ENCODE measurements around the gene FBXL19. TPM values are rescaled to one million over a fixed set of nuclear protein-coding genes. Genes with fewer than 3 reads are reported as not detected.
A peak's percentile ranks its signal among the peaks of the same experiment; 100 is the strongest.

FBXL19 gene
- total and polyA plus RNA-seq, 2 of the 13 experiments (the other 11 are each of a cell fraction or from before 2014, with no cell fraction given), result 6.0 to 13.7 TPM

GRCh38 chr16:30920891-30921290, 2.5 kb upstream of the FBXL19 start:
- TF ChIP-seq, protein P1, sequence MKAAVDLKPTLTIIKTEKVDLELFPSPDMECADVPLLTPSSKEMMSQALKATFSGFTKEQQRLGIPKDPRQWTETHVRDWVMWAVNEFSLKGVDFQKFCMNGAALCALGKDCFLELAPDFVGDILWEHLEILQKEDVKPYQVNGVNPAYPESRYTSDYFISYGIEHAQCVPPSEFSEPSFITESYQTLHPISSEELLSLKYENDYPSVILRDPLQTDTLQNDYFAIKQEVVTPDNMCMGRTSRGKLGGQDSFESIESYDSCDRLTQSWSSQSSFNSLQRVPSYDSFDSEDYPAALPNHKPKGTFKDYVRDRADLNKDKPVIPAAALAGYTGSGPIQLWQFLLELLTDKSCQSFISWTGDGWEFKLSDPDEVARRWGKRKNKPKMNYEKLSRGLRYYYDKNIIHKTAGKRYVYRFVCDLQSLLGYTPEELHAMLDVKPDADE (CRISPR knock-in tag; IDR thresholded peaks at IDR 0.05), result no peak
- TF ChIP-seq ZNF446 (CRISPR knock-in tag; IDR thresholded peaks at IDR 0.05) (no peak), U2AF2 (IDR thresholded peaks at IDR 0.05; ENCODE audit: low read depth, low read length) (no peak), HNRNPK (IDR thresholded peaks at IDR 0.05; ENCODE audit: low read depth, low read length, poor library complexity, severe bottlenecking) (no peak)
- Histone ChIP-seq H3K79me2 (ENCODE audit: insufficient read depth, low read length) (no peaks in the 10 kb centered on the region), H3K36me3 (replicated peaks in 1 of 2; ENCODE audit: control insufficient read depth in 1 of 2, insufficient read depth in 2 of 2, low read length in 2 of 2) (peaks cover 0 to under 1% of the 10 kb centered on the region in 2 experiments; a peak in 1 of 5 replicates), H3K27ac (ENCODE audit: extremely low read length, insufficient read depth, low read length) (no peak overlapping the region), H2AFZ (ENCODE audit: low read length) (no peak overlapping the region), H3K27me3 (ENCODE audit: control insufficient read depth in 1 of 2, insufficient read depth in 2 of 2, low read length in 2 of 2) (no peaks in the 10 kb centered on the region; a peak in 1 of 5 replicates), H3K9ac (ENCODE audit: insufficient read depth, low read depth, low read length) (no peak overlapping the region), H4K20me1 (ENCODE audit: insufficient read depth, low read length) (no peaks in the 10 kb centered on the region; the same call in 1 of the 2 replicates), H3K4me2 (ENCODE audit: low read depth, low read length) (no peak overlapping the region), H3K9me3 (ENCODE audit: low read length) (no peaks in the 10 kb centered on the region), H3K4me1 (ENCODE audit: insufficient read depth, low read length) (peaks cover 19% of the 10 kb centered on the region), H3K4me3 (replicated peaks in 1 of 3; ENCODE audit: insufficient read depth in 1 of 3, low read depth in 2 of 3, low read length in 3 of 3) (no peak overlapping the region)
- DNase-seq (ENCODE audit: low spot score) (no peak), ATAC-seq (no peak), FAIRE-seq (no peak)
- ChIA-PET POLR2A (no interaction called here), CTCF (ENCODE audit: low intra/inter-chr PET ratio, low total read pairs) (interaction anchor here (0.8 to 2.8 kb wide), 2 partner anchors 76 to 107 kb away, joined by 3 to 19 read pairs; no protein-coding TSS in a partner anchor)
- 88% methylated on average over 2 of the region's 2 CpGs for WGBS (ENCODE audit: low lambda C conversion rate)
- in situ Hi-C loops (cut with HindIII; ENCODE audit: extremely low pct_ligation_motif_present, low pct_unique_long_range_greater_than_20kb), result loop anchor here (5.0 kb wide), 1 partner anchor 79 kb away; no protein-coding TSS in a partner anchor
- intact Hi-C loops (cut with micrococcal nuclease; ENCODE audit: unreplicated experiment), result loop anchor here (1.0 to 10.0 kb wide), 2 partner anchors 77 to 226 kb away; partner anchors contain the start of gene SRCAP
- no TSS peak for BruUV-seq (replicated peaks)

GRCh38 chr16:30921459-30921747, 2.0 kb upstream of the FBXL19 start:
- no peak for FAIRE-seq
- 34% methylated on average over 6 of the region's 6 CpGs for WGBS (ENCODE audit: low lambda C conversion rate)
- peaks cover 0 to 5% of the 10 kb centered on the region in 2 experiments; a peak in 1 of 5 replicates for H3K36me3 ChIP-seq (replicated peaks in 1 of 2; ENCODE audit: control insufficient read depth in 1 of 2, insufficient read depth in 2 of 2, low read length in 2 of 2)
- no peaks in the 10 kb centered on the region; the same call in 1 of the 2 replicates for H4K20me1 ChIP-seq (ENCODE audit: insufficient read depth, low read length)
- in situ Hi-C loops (cut with HindIII; ENCODE audit: extremely low pct_ligation_motif_present, low pct_unique_long_range_greater_than_20kb) (loop anchor here (5.0 kb wide), 1 partner anchor 79 kb away; no protein-coding TSS in a partner anchor), intact Hi-C loops (cut with micrococcal nuclease; ENCODE audit: unreplicated experiment) (loop anchor here (1.0 to 10.0 kb wide), 2 partner anchors 77 to 227 kb away; partner anchors contain the start of gene SRCAP)
- ChIA-PET POLR2A (no interaction called here), CTCF (ENCODE audit: low intra/inter-chr PET ratio, low total read pairs) (interaction anchor here (0.8 to 2.8 kb wide), 4 partner anchors 19 to 116 kb away, joined by 3 to 19 read pairs (median 3); no protein-coding TSS in a partner anchor)
- H3K9me3 ChIP-seq (ENCODE audit: low read length), result no peaks in the 10 kb centered on the region
- no peaks in the 10 kb centered on the region for H3K79me2 ChIP-seq (ENCODE audit: insufficient read depth, low read length)
- BruUV-seq (replicated peaks), result no TSS peak
- H3K9ac ChIP-seq (ENCODE audit: insufficient read depth, low read depth, low read length), result peak overlapping the region; percentile 10; the same call in 1 of the 2 replicates
- H3K27me3 ChIP-seq (ENCODE audit: control insufficient read depth in 1 of 2, insufficient read depth in 2 of 2, low read length in 2 of 2), result no peaks in the 10 kb centered on the region; a peak in 1 of 5 replicates
- H2AFZ ChIP-seq (ENCODE audit: low read length), result no peak overlapping the region
- H3K4me1 ChIP-seq (ENCODE audit: insufficient read depth, low read length), result peaks cover 19% of the 10 kb centered on the region
- H3K4me3 ChIP-seq (replicated peaks in 1 of 3; ENCODE audit: insufficient read depth in 1 of 3, low read depth in 2 of 3, low read length in 3 of 3), result peak overlapping the region in 2 of 3 experiments; percentile 64 to 82; a peak in 4 of 6 replicates
- DNase-seq (ENCODE audit: low spot score), result no peak
- no peak overlapping the region for H3K27ac ChIP-seq (ENCODE audit: extremely low read length, insufficient read depth, low read length)
- peak overlapping the region; percentile 97 for H3K4me2 ChIP-seq (ENCODE audit: low read depth, low read length)
- no peak for ATAC-seq
- TF ChIP-seq ZBTB33 (CRISPR knock-in tag; IDR thresholded peaks at IDR 0.05), result peak; percentile 95
- TF ChIP-seq ZNF12 (CRISPR knock-in tag; IDR thresholded peaks at IDR 0.05), result 0 out of 2 replicates have a peak, but pooled peaks have one; percentile 24
- TF ChIP-seq EP300 (IDR thresholded peaks at IDR 0.05; ENCODE audit: low read depth in 2 of 2, low read length in 2 of 2), result no peak
- no peak for TF ChIP-seq EP300 (CRISPR knock-in tag; IDR thresholded peaks at IDR 0.05; ENCODE audit: borderline replicate concordance)
- TF ChIP-seq KDM2A (CRISPR knock-in tag; IDR thresholded peaks at IDR 0.05; ENCODE audit: borderline replicate concordance, low read depth), result no peak
- TF ChIP-seq MXD3 (CRISPR knock-in tag; IDR thresholded peaks at IDR 0.05), result no peak
- TF ChIP-seq MEF2D (CRISPR knock-in tag; IDR thresholded peaks at IDR 0.05), result 0 out of 2 replicates have a peak, but pooled peaks have one; percentile 50
- TF ChIP-seq GZF1 (CRISPR knock-in tag; IDR thresholded peaks at IDR 0.05), result 0 out of 2 replicates have a peak, but pooled peaks have one; percentile 30
- TF ChIP-seq GABPA (IDR thresholded peaks at IDR 0.05; ENCODE audit: low read depth, low read length), result no peak
- TF ChIP-seq GABPA (CRISPR knock-in tag; IDR thresholded peaks at IDR 0.05; ENCODE audit: low read depth), result no peak
- no peak for TF ChIP-seq NR1H2 (CRISPR knock-in tag; IDR thresholded peaks at IDR 0.05; ENCODE audit: borderline replicate concordance, low read depth)

Measured in HepG2 (cell line).